GM23248 (cell line): ENCODE data around the gene SPAG4. TPM values are rescaled to one million over a fixed set of nuclear protein-coding genes. Genes with fewer than 3 reads are reported as not detected.

ENCODE experiments used
- DNase-seq: peaks from one replicate; pipeline ENCODE4 v3.0.0-alpha.2; 2015
- H2AFZ ChIP-seq: fragments of 200-600 bp; sonication (generic); 2 replicates; pipeline ENCODE4 v1.6.1; 2016; ENCODE audit warnings: antibody characterized with exemption
- H3F3A ChIP-seq: fragments of 200-600 bp; sonication (generic); 2 replicates; pipeline ENCODE4 v1.6.1; 2016; ENCODE audit warnings: mild to moderate bottlenecking, antibody characterized with exemption, mixed run types; ENCODE audit not compliant: insufficient read depth
- H3K27ac ChIP-seq: fragments of 200-600 bp; sonication (generic); 2 replicates; pipeline ENCODE4 v1.5.1; 2016; ENCODE audit warnings: mild to moderate bottlenecking
- H3K27me3 ChIP-seq: fragments of 200-600 bp; sonication (generic); replicated peaks from 2 replicates; pipeline ENCODE4 v1.6.1; 2016; ENCODE audit warnings: mild to moderate bottlenecking; ENCODE audit not compliant: insufficient read depth
- H3K36me3 ChIP-seq: fragments of 200-600 bp; sonication (generic); 2 replicates; pipeline ENCODE4 v1.6.1; 2016; ENCODE audit warnings: low read depth, mild to moderate bottlenecking
- H3K4me1 ChIP-seq: fragments of 200-600 bp; sonication (generic); 2 replicates; pipeline ENCODE4 v1.6.1; 2016; ENCODE audit warnings: mild to moderate bottlenecking; ENCODE audit not compliant: insufficient read depth
- H3K4me2 ChIP-seq: fragments of 200-600 bp; sonication (generic); one replicate; pipeline ENCODE4 v1.6.1; 2016; ENCODE audit warnings: mild to moderate bottlenecking; ENCODE audit not compliant: unreplicated experiment
- H3K4me3 ChIP-seq: fragments of 200-600 bp; sonication (generic); 2 replicates; pipeline ENCODE4 v1.5.1; 2016; ENCODE audit warnings: mild to moderate bottlenecking
- H3K79me2 ChIP-seq: fragments of 200-600 bp; sonication (generic); 2 replicates; pipeline ENCODE4 v1.6.1; 2016; ENCODE audit warnings: mild to moderate bottlenecking; ENCODE audit not compliant: insufficient read depth
- H3K9ac ChIP-seq: fragments of 200-600 bp; sonication (generic); 2 replicates; pipeline ENCODE4 v1.6.1; 2016; ENCODE audit warnings: mild to moderate bottlenecking
- H3K9me2 ChIP-seq: fragments of 200-600 bp; sonication (generic); 2 replicates; pipeline ENCODE4 v1.6.1; 2016; ENCODE audit warnings: mixed run types, mild to moderate bottlenecking, moderate library complexity; ENCODE audit not compliant: insufficient read depth
- H3K9me3 ChIP-seq: fragments of 200-600 bp; sonication (generic); one replicate; pipeline ENCODE4 v1.6.1; 2017; ENCODE audit warnings: low read depth
- H4K20me1 ChIP-seq: fragments of 200-600 bp; sonication (generic); 2 replicates; pipeline ENCODE4 v1.6.0; 2016; ENCODE audit not compliant: insufficient read depth
- EZH2 ChIP-seq: fragments of 200-600 bp; sonication (generic); IDR thresholded peaks from 2 replicates; pipeline ENCODE4 v1.6.1; 2018; ENCODE audit warnings: antibody characterized with exemption, mild to moderate bottlenecking; ENCODE audit not compliant: insufficient read depth, poor library complexity, severe bottlenecking
- EZH2phosphoT487 ChIP-seq: fragments of 200-600 bp; sonication (generic); IDR thresholded peaks from 2 replicates; pipeline ENCODE4 v1.6.1; 2018; ENCODE audit warnings: antibody characterized with exemption, moderate library complexity, mild to moderate bottlenecking, low read depth; ENCODE audit not compliant: insufficient read depth
- WGBS, 2 experiments: methylation state at CpG; one replicate each; pipeline ENCODE4 v1.1.6; 2015 to 2017; ENCODE audit warnings: low lambda C conversion rate in 2 of 2, low coverage in 1 of 2; ENCODE audit errors: missing lambda C conversion rate in 2 of 2; 5-methylcytosine and 5-hydroxymethylcytosine counted together
- in situ Hi-C: fragments of 300-500 bp; cut with MboI; formaldehyde crosslinking; loops from 2 replicates; pipeline ENCODE4 v1.15.0; 2020
- polyA plus RNA-seq: library from polyadenylated mRNA; unstranded; fragments of >200 nt; fragmentation: Nextera tagmentation; extraction: Ambion mirVana; gene quantifications from 2 replicates; pipeline ENCODE4 v1.2.1, GENCODE V29; 2016
- total RNA-seq: library from RNA; depleted of rRNA; stranded (reverse); fragments of >200 nt; shearing (Covaris generic); gene quantifications from 2 replicates; pipeline ENCODE4 v1.2.3, GENCODE V29; 2014; rRNA removed

SPAG4 gene
- total RNA-seq (3.3 and 14.2 TPM in 2 replicates), polyA plus RNA-seq (17.3 and 20.9 TPM in 2 replicates)

GRCh38 chr20:35615667-35616464, at the start of gene SPAG4:
SPAG4 (plus strand) TSS chr20:35615829; CDS start chr20:35616004, 175 bp downstream.
- H3K9me3 ChIP-seq: no peaks in the 10 kb centered on the region
- H3K36me3 ChIP-seq: no peaks in the 10 kb centered on the region
- H3F3A ChIP-seq: peaks cover 16% of the 10 kb centered on the region
- WGBS, 2 experiments: 2 to 5% methylated on average over 53 to 54 of the region's 68 CpGs
- H3K79me2 ChIP-seq: no peaks in the 10 kb centered on the region
- in situ Hi-C loops: no loop called here
- H3K27me3 ChIP-seq: no peaks in the 10 kb centered on the region
- peak within 1 kb of the TSS; percentile 72 for H3K4me3 ChIP-seq
- H4K20me1 ChIP-seq: no peaks in the 10 kb centered on the region
- H3K9ac ChIP-seq: peak within 1 kb of the TSS; percentile 77
- H2AFZ ChIP-seq: peak within 1 kb of the TSS; percentile 88
- H3K4me1 ChIP-seq: peaks cover 10% of the 10 kb centered on the region
- peak within 1 kb of the TSS; percentile 75 for H3K27ac ChIP-seq
- H3K4me2 ChIP-seq: peak within 1 kb of the TSS; percentile 70
- H3K9me2 ChIP-seq: no peaks in the 10 kb centered on the region
- DNase-seq: peak; percentile 100
- TF ChIP-seq EZH2 (no peak), EZH2phosphoT487 (no peak)

- H2AFZ ChIP-seq: no peak overlapping the region
- H3K79me2 ChIP-seq: no peaks in the 10 kb centered on the region
- H3K4me1 ChIP-seq: no peaks in the 10 kb centered on the region
- H3K27ac ChIP-seq: no peak overlapping the region
- no peaks in the 10 kb centered on the region for H3K36me3 ChIP-seq
- H3K9me3 ChIP-seq: no peaks in the 10 kb centered on the region
- no peak for TF ChIP-seq EZH2phosphoT487
- no peak for TF ChIP-seq EZH2
- in situ Hi-C loops: no loop called here
- H3K9ac ChIP-seq: no peak overlapping the region
- H3K4me2 ChIP-seq: no peak overlapping the region
- H4K20me1 ChIP-seq: no peaks in the 10 kb centered on the region
- peak; percentile 16 for DNase-seq
- H3K9me2 ChIP-seq: no peaks in the 10 kb centered on the region
- H3F3A ChIP-seq: no peaks in the 10 kb centered on the region
- 0 to 5% methylated on average over 2 of the region's 2 CpGs for WGBS, 2 experiments
- no peak overlapping the region for H3K4me3 ChIP-seq
- no peaks in the 10 kb centered on the region for H3K27me3 ChIP-seq
These were observed 47.0 kb upstream of the SPAG4 start for GRCh38 chr20:35568645-35569044.

- Histone ChIP-seq H3K4me3 (no peak overlapping the region), H4K20me1 (no peaks in the 10 kb centered on the region), H3K9me2 (no peaks in the 10 kb centered on the region), H3K27ac (no peak overlapping the region), H3F3A (no peaks in the 10 kb centered on the region), H3K27me3 (no peaks in the 10 kb centered on the region), H2AFZ (no peak overlapping the region), H3K9ac (no peak overlapping the region), H3K4me1 (no peaks in the 10 kb centered on the region), H3K79me2 (no peaks in the 10 kb centered on the region), H3K9me3 (no peaks in the 10 kb centered on the region), H3K4me2 (no peak overlapping the region), H3K36me3 (no peaks in the 10 kb centered on the region)
- TF ChIP-seq EZH2phosphoT487 (no peak), EZH2 (no peak)
- DNase-seq: no peak
- in situ Hi-C loops: no loop called here
These were observed 44.1 kb upstream of the SPAG4 start for GRCh38 chr20:35571555-35571954.

- Histone ChIP-seq H4K20me1 (no peaks in the 10 kb centered on the region), H3K9me3 (no peaks in the 10 kb centered on the region), H3K4me3 (no peak overlapping the region), H3K9me2 (no peaks in the 10 kb centered on the region), H3K4me2 (no peak overlapping the region), H3K27ac (no peak overlapping the region), H3K36me3 (no peaks in the 10 kb centered on the region), H3K79me2 (no peaks in the 10 kb centered on the region), H3K9ac (no peak overlapping the region), H2AFZ (no peak overlapping the region), H3K4me1 (no peaks in the 10 kb centered on the region), H3F3A (no peaks in the 10 kb centered on the region), H3K27me3 (no peaks in the 10 kb centered on the region)
- in situ Hi-C loops: no loop called here
- DNase-seq: peak; percentile 31
- 85 to 86% methylated on average over 4 of the region's 4 CpGs for WGBS, 2 experiments
- TF ChIP-seq EZH2phosphoT487 (no peak), EZH2 (no peak)
These were observed 42.8 kb upstream of the SPAG4 start for GRCh38 chr20:35572838-35573237.
